ENCODE measurements around the gene LDLRAD4. TPM values are rescaled to one million over a fixed set of nuclear protein-coding genes. Genes with fewer than 3 reads are reported as not detected.

The LDLRAD4 gene
- total RNA-seq, 1 donor from 2014 or later: 28.2 TPM

GRCh38 chr18:13553449-13553848 lies 334.9 kb downstream of the LDLRAD4 start:
- DNase-seq: no peak

- DNase-seq: no peak
Observed at GRCh38 chr18:13555192-13555591, 336.6 kb downstream of the LDLRAD4 start.

GRCh38 chr18:13555865-13556264 lies 337.3 kb downstream of the LDLRAD4 start:
- no peak for DNase-seq

- DNase-seq: no peak
Observed at GRCh38 chr18:13556502-13556901, 337.9 kb downstream of the LDLRAD4 start.

- no peak for DNase-seq
Observed at GRCh38 chr18:13558124-13558523, 339.6 kb downstream of the LDLRAD4 start.

- no peak for DNase-seq
Observed at GRCh38 chr18:13558790-13559189, 340.2 kb downstream of the LDLRAD4 start.

- DNase-seq: no peak
Observed at GRCh38 chr18:13559754-13560153, 341.2 kb downstream of the LDLRAD4 start.

- no peak for DNase-seq
Observed at GRCh38 chr18:13560306-13560705, 341.7 kb downstream of the LDLRAD4 start.

- DNase-seq: no peak
Observed at GRCh38 chr18:13562494-13563029, 344.0 kb downstream of the LDLRAD4 start.

GRCh38 chr18:13563390-13563805 lies 344.8 kb downstream of the LDLRAD4 start:
- no peak for DNase-seq

- no peak for DNase-seq
Observed at GRCh38 chr18:13564579-13564978, 346.0 kb downstream of the LDLRAD4 start.

GRCh38 chr18:13565228-13565627 lies 346.7 kb downstream of the LDLRAD4 start:
- no peak for DNase-seq

GRCh38 chr18:13566941-13567746 lies 348.6 kb downstream of the LDLRAD4 start:
- no peak for DNase-seq

- DNase-seq: no peak
Observed at GRCh38 chr18:13568443-13569392, 350.2 kb downstream of the LDLRAD4 start.

- DNase-seq: no peak
Observed at GRCh38 chr18:13570216-13570615, 351.7 kb downstream of the LDLRAD4 start.

- no peak for DNase-seq
Observed at GRCh38 chr18:13570856-13571495, 352.4 kb downstream of the LDLRAD4 start.

- no peak for DNase-seq
Observed at GRCh38 chr18:13572148-13572547, 353.6 kb downstream of the LDLRAD4 start.

- DNase-seq: no peak
Observed at GRCh38 chr18:13572721-13573120, 354.2 kb downstream of the LDLRAD4 start.

GRCh38 chr18:13573750-13574149 lies 355.2 kb downstream of the LDLRAD4 start:
- no peak for DNase-seq

- DNase-seq: no peak
Observed at GRCh38 chr18:13574355-13574754, 355.8 kb downstream of the LDLRAD4 start.

GRCh38 chr18:13574761-13575160 lies 356.2 kb downstream of the LDLRAD4 start:
- DNase-seq: no peak

GRCh38 chr18:13576598-13576997 lies 358.0 kb downstream of the LDLRAD4 start:
- no peak for DNase-seq

All from skin of body (tissue), 2 donors.